IgD-negative memory B cell (primary cell): ENCODE measurements around the gene SGCA. TPM values are rescaled to one million over a fixed set of nuclear protein-coding genes. Genes with fewer than 3 reads are reported as not detected.
A peak's percentile ranks its signal among the peaks of the same experiment; 100 is the strongest.

Source experiments
- H3K27ac Mint-ChIP-seq, 3 donors: one replicate each; pipeline ENCODE4 v1.8.0; 2020 to 2022; ENCODE audit warnings: mild to moderate bottlenecking in 3 of 3, mixed read lengths in 3 of 3, moderate library complexity in 1 of 3
- H3K27me3 Mint-ChIP-seq: one replicate; pipeline ENCODE4 v1.8.0; 2021; ENCODE audit warnings: mixed read lengths
- H3K36me3 Mint-ChIP-seq: one replicate; pipeline ENCODE4 v1.8.0; 2020; ENCODE audit warnings: mild to moderate bottlenecking, mixed read lengths
- H3K4me1 Mint-ChIP-seq, 3 donors: one replicate each; pipeline ENCODE4 v1.8.0; 2020 to 2022; ENCODE audit warnings: mixed read lengths in 3 of 3, mild to moderate bottlenecking in 1 of 3
- H3K4me3 Mint-ChIP-seq, 4 donors: one replicate each; pipeline ENCODE4 v1.8.0; 2020 to 2022; ENCODE audit warnings: mild to moderate bottlenecking in 4 of 4, mixed read lengths in 4 of 4, moderate library complexity in 3 of 4
- H3K9me3 Mint-ChIP-seq, 3 donors: one replicate each; pipeline ENCODE4 v1.8.0; 2020 to 2021; ENCODE audit warnings: mixed read lengths in 3 of 3, mild to moderate bottlenecking in 1 of 3
- polyA plus RNA-seq: library from polyadenylated mRNA; unstranded; fragments of 300-500 nt; fragmentation: Illumina TruSeq; gene quantifications from one replicate; pipeline ENCODE4 v1.2.3, GENCODE V29; 2021

Gene SGCA
- polyA plus RNA-seq, 1 donor from 2014 or later = 2.9 TPM

DNA sequence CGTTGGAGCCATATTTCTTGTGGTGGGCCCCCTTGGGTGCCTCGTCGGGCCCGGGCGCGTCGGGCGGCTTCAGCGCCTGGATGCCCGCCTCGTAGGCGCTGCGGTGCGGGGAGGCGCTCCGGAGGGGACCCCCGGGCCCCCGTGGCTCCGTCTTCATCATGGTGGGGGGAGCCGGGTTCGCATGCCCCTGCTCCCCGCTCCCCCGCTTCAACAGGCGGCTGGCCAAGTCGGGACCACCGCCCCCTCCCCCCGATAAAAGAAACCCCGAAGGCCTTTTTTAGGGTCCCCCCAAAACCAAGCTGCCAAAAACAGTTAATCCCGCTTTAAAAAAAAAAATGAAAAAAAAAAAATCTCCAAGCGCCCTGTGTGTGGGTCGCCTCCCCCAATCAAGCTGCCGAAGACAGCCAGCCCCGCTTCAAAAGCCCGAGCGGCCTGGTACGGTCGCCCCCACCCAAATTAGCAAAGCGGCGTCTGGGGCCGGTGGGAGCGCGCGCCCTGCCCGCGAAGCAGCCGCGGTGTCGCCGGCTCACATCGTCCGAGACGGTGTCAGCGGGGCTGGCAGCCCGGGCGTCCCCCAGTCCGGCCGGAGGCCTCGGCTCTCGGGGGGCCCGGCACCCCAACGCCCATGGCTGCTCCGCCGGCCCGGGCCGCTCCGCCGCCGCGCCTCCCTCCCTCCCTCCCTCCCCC is 15.3 kb upstream of the SGCA start, which contains the start of gene PPP1R9B:
Gene PPP1R9B, minus strand, starts transcription at position 324 of the 687 bp plus-strand sequence. Its CDS starts 164 bp downstream, at position 160.
- peaks cover 9 to 28% (median 18%) of the 10 kb centered on the region in 3 donors for H3K4me1 Mint-ChIP-seq
- no peaks in the 10 kb centered on the region for H3K9me3 Mint-ChIP-seq
- H3K4me3 Mint-ChIP-seq = peak within 1 kb of the TSS; percentile 95 to 100 (median 98)
- H3K36me3 Mint-ChIP-seq = peaks cover 8% of the 10 kb centered on the region
- H3K27ac Mint-ChIP-seq = peak within 1 kb of the TSS; percentile 93 to 99 (median 99)
- no peaks in the 10 kb centered on the region for H3K27me3 Mint-ChIP-seq

DNA sequence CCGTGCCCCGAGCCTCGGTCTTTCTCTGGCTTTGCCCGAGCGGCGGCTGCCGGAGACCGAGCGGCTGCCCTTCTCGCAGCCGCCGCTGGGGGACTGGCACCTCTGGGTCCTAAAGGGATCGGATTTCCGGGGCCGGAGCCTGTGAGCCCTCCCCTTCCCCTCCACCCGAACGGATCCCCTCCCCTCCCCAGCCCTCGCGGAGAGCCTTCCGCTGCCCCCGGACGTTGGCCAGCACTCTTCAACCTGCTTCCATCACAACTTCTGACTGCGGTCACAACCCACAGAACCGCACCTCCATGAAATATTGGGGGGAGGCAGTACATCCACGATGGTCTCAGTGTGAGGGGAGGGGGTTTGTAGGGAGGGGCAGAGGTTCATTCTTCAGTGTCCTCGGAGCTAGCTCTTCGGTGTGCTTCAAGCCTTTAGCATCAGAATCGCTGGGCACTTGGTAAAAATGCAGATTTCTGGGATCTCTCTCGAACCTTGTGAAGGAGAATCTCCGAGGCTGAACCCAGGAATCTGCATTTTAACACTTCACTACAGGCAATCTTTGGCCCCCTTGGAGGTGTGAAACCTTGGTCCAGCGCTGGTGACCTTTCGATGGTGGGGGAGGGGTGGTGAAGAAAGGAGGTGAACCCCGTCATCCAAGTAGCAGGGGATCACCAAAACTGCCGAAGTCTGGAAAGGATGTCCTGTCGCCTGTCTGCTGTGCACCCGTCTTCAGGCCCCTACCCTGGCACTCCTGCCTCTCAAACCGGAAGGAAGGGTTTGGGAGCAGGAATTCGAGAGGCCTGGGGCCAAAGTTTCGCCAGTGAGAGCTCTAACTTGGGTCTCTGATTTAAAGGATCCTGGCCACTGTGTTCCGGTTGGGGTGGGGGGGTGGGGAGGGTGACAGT is 14.5 kb upstream of the SGCA start:
- H3K27me3 Mint-ChIP-seq = no peaks in the 10 kb centered on the region
- no peaks in the 10 kb centered on the region for H3K9me3 Mint-ChIP-seq
- H3K4me3 Mint-ChIP-seq = peak overlapping the region; percentile 93 to 98 (median 96)
- H3K36me3 Mint-ChIP-seq = peaks cover 8% of the 10 kb centered on the region
- H3K27ac Mint-ChIP-seq = peak overlapping the region; percentile 90 to 99 (median 93)
- peaks cover 9 to 24% (median 15%) of the 10 kb centered on the region in 3 donors for H3K4me1 Mint-ChIP-seq

DNA sequence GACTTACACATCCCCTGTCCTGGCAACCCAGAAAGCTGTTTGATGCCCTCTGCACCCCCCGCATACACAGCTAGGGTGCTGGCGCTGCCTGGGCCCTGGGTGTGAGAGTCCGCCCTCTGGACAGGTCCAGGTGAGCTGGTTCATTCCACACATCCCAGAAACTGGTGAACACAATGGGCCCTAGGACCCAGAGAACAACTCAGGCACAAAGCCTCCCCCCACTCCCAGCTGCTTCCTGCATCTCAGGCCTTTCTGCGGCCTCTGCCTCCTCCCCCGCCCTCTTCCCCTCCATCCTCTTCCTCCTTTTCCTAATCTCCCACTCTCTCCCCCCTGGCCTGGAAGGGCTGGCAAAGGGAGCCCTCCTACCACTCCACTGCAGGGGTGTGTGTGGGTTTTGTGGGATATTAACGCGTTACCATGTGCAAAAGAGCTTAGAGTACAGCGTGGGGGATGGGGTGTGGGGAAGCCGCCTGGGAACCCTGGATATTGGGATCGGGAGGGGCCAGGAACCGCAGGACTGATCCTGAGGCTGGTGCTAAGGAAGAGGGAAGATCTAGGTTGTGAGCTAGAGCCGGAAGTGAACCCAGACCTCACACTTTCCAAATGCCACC is 13.8 kb upstream of the SGCA start:
- Mint-ChIP-seq H3K27me3 (no peaks in the 10 kb centered on the region), H3K4me1 (peaks cover 3 to 18% (median 12%) of the 10 kb centered on the region in 3 donors)

DNA sequence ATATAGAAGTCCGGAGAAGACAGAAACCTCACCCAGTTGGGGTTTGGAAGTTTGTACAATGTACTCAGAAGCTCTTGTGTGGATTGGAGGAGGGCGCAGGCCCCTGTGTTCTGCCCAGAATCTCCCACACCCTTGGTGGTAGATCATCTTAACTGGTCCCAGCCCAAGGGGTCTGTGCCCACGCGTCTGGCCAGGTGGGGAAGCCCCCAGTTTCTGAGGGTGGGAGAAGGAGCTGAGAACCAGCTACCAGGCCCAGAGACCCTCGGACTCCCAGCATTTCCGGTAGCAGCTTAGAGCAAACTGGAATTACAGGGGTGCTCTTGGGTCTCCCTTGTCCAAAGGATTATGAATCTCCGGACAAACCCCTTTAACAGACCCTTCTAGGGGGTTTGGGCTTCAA is 13.1 kb upstream of the SGCA start:
- peaks cover 0 to 17% (median 12%) of the 10 kb centered on the region in 3 donors for H3K4me1 Mint-ChIP-seq
- no peaks in the 10 kb centered on the region for H3K9me3 Mint-ChIP-seq
- peak overlapping the region in 3 of 4 donors; percentile 93 to 98 (median 98) for H3K4me3 Mint-ChIP-seq
- peaks cover 4% of the 10 kb centered on the region for H3K36me3 Mint-ChIP-seq
- H3K27ac Mint-ChIP-seq = peak overlapping the region in 1 of 3 donors; percentile 99
- no peaks in the 10 kb centered on the region for H3K27me3 Mint-ChIP-seq

More for the DNA sequence above, 13.8 kb upstream of the SGCA start:
- Mint-ChIP-seq H3K27ac (peak overlapping the region; percentile 86 to 99 (median 90)), H3K4me3 (peak overlapping the region; percentile 93 to 98 (median 96)), H3K9me3 (no peaks in the 10 kb centered on the region), H3K36me3 (peaks cover 5% of the 10 kb centered on the region)

DNA sequence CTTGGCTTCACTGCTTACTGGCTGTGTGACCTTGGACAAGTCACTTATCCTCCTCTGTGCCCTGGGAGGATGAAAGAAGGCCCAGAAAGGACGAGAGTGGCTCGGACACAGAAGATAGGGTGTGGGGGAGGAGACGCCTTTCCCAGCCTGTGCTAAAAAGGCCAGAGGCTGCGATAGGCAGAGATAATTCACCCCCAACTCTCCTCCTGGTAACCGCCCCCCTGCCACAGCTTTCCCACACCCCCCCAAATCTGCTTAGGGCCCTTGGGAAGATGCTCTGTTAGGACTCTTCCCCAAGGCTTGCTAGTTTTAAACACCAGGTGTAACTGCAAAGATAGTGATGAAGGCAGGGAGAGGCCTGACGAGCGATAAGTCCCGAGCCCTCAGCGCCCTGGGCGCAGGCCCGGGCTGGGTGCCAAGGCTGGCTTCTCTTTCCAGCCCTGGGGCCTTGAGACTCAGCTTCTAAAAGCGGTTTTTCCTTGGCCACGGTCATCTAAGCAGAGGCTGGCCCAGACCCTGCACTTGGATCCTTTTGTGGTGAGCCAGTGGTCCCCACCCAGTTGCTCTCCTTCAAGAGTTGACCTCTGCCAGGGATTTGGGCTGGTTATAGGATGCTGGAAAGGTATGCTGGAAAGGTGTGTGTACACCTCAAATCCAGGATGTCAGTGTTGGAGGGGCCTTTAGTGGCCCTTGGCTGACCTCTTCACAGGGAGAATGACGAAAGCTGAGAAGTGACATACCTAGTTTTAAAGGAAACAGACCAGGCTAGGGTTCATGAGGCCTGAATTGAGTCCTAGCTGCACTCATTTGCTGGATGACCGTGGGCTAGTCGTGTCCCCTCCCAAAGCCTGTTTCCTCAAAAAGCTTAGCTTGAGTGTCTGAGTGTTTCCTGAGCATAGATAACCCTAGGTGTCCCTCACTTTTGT is 11.9 kb upstream of the SGCA start:
- Mint-ChIP-seq H3K4me3 (peak overlapping the region in 2 of 4 donors; percentile 25 to 55), H3K27me3 (no peaks in the 10 kb centered on the region), H3K4me1 (peaks cover 0 to 21% (median 11%) of the 10 kb centered on the region in 3 donors), H3K36me3 (no peaks in the 10 kb centered on the region), H3K9me3 (no peaks in the 10 kb centered on the region), H3K27ac (peak overlapping the region; percentile 71 to 99 (median 91))

DNA sequence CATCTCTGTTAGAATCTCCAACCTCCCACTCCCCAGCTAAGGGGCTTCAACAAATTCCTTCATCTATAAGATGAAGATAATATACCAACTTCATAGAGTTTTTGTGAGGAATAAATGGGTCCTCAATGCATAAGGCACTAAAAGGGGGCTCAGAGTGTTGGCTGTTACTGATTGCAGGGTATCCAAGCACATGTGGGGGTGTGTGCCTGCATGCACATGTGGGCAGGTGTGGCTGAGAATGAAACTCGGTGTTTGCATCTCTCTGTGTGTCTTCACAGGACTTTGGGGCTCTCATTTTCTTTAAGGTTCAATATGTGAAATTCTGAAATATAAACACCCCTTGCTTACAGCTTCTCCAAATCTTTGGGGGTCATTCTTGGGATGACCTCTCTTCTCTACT is 11.2 kb upstream of the SGCA start:
- Mint-ChIP-seq H3K27ac (peak overlapping the region; percentile 78 to 99 (median 91)), H3K36me3 (no peaks in the 10 kb centered on the region), H3K27me3 (no peaks in the 10 kb centered on the region), H3K9me3 (no peaks in the 10 kb centered on the region), H3K4me1 (peaks cover 0 to 21% (median 11%) of the 10 kb centered on the region in 3 donors), H3K4me3 (peak overlapping the region in 3 of 4 donors; percentile 45 to 55 (median 54))

DNA sequence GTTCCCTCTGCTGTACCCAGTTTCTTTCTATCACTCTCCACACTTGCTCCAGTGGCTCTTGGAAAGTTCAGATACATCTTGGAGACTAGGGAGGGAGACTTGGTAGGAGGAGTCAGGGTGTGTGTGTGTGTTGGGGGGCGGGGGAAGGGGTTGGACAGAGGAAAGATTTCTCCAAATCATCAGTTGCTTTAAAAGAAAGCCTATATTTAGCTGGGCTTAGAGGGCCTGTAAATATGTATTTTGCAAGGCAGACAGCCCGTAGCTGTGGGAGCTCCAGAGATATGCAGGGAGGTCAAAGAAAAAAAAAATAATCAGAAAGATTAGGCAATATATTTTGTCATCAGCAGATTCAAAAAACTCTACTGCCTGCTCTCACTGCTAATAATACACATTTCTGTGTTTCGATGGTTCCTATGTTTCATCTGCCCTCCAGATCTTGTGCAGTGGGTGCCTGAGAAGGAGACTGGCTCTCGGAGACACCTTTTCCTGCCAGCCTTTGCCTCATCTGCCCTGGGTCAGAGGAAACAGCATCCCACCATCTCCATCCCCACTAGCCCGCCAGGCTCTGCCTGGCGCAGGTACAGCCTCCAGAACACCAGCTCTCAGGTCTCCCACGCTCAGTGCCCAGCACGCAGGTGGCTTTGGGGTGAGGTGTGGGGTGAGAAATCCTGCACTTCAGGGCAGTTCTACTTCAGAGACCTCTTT is 10.5 kb upstream of the SGCA start:
- Mint-ChIP-seq H3K4me1 (peaks cover 4 to 23% (median 11%) of the 10 kb centered on the region in 3 donors), H3K27ac (peak overlapping the region; percentile 13 to 99 (median 78)), H3K36me3 (no peaks in the 10 kb centered on the region), H3K4me3 (peak overlapping the region in 2 of 4 donors; percentile 45 to 55), H3K27me3 (no peaks in the 10 kb centered on the region), H3K9me3 (no peaks in the 10 kb centered on the region)

DNA sequence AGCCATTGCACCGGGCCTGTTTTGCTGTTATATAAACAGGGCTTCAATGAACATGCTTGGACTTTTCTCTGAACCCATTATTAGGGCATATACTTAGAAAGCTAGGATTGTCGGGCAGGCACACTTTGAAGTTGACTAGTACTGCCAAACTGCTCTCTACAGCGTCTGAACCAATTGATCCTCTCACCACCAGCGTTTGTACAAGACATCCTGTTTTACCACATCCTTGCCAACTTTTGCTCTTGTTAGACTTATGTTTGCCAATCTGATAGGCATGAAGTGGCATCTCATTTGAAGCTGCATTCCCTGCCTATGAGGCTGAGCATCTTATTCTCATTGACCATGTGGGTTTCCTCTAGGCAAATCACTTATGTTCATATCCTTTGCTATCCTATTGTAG is 7.9 kb upstream of the SGCA start:
- H3K4me1 Mint-ChIP-seq = peaks cover 15 to 32% (median 19%) of the 10 kb centered on the region in 3 donors
- no peak overlapping the region for H3K4me3 Mint-ChIP-seq
- H3K27me3 Mint-ChIP-seq = no peaks in the 10 kb centered on the region
- H3K36me3 Mint-ChIP-seq = no peaks in the 10 kb centered on the region
- no peaks in the 10 kb centered on the region for H3K9me3 Mint-ChIP-seq
- peak overlapping the region in 1 of 3 donors; percentile 37 for H3K27ac Mint-ChIP-seq

DNA sequence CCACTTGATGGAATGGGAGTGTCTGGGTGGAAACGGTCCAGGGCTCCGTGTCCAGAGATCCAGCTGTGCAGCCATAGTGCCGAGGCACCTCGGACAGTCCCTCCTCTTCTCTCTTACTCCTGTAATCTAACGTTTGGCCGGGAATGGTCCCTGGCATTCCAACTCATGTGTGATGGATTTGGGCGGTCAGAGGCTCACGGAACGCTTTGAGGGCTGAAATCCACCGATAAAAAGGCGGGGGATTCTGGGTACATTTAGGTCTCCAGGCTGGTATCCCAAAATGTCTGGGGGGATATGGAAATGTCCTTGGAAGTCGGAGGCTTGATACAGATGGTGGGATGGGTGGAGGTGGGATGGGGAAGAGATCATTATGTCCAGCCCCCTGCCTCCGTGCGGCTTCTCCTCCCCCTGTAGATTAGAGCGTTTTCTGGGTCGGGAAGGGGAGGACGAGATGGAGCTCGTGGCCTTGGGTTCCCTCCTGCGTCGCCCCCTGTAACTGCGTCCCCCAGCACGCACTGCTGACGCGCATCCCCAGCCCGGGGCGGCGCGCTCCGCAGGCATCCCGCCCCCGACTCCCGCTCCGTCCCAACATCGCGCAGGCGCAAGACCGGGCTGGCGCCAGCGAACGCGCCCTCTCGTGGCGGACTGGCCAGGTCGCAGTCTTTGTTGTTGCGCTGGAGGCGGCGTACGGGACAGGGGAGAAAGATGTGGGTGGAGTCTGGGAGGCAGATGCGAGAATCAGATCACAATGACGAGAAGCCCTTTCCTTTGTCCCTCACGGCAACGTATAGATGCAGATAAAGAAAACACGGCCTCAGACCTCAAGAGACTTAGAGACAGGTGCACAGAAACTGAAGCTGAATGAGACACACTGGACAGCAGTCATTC is 4.5 kb upstream of the SGCA start:
- H3K27me3 Mint-ChIP-seq = no peaks in the 10 kb centered on the region
- peak overlapping the region; percentile 54 to 88 (median 76) for H3K4me3 Mint-ChIP-seq
- no peaks in the 10 kb centered on the region for H3K9me3 Mint-ChIP-seq
- H3K36me3 Mint-ChIP-seq = no peaks in the 10 kb centered on the region
- peak overlapping the region; percentile 1 to 46 (median 31) for H3K27ac Mint-ChIP-seq
- peaks cover 21 to 31% (median 28%) of the 10 kb centered on the region in 3 donors for H3K4me1 Mint-ChIP-seq

DNA sequence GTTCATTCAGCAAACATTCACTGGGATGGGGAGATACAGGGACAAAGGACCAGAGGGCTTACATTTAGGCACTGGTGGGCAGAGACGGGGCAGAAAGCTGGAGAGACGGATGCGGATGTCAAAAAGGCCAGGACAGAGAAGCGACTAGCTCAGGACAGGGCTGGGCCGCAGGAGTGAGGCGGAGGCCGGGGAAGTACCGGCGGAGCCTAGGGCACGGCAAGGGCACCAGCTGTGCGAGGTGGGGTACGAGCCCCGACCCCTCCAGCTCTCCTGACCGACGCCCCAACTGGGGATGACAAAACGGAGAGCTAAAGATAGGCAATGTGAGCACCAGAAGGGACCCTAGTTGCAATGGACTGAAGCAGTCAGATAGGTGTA is 3.9 kb upstream of the SGCA start:
- Mint-ChIP-seq H3K4me3 (peak overlapping the region; percentile 54 to 76 (median 71)), H3K27me3 (no peaks in the 10 kb centered on the region), H3K9me3 (no peaks in the 10 kb centered on the region), H3K4me1 (peaks cover 21 to 31% (median 28%) of the 10 kb centered on the region in 3 donors), H3K36me3 (no peaks in the 10 kb centered on the region), H3K27ac (peak overlapping the region; percentile 1 to 46 (median 31))

DNA sequence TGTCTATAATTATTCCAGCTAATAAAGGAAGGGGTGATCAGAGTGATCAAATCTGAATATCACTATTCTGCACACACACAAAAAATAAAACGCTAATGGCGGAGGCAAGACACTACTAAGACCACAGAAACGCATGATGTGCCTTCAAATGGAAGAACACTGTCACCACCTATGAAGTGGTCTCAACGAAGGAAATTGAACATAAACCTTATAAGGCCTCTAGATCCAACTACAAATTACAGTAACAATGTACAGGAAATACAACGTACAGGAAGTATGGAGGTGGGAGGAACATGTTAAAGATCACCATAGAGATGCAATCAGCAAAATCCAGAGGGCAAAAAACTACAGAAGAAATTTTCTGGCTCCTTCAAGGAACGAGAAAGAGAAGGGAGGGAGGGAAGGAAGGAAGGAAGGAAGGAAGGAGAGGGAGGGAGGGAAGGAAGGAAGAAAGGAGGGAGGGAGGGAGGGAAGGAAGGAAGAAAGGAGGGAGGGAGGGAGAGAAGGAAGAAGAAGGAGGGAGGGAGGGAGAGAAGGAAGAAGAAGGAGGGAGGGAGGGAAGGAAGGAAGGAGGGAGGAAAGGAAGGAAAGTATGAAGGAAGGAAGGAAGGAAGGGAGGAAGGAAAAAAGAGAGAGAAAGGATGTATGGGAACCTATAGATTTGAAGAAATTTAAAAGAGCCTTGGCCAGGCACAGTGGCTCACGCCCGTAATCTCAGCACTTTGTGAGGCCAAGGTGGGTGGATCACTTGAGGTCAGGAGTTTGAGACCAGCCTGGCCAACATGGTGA is 3.1 kb upstream of the SGCA start:
- no peaks in the 10 kb centered on the region for H3K9me3 Mint-ChIP-seq
- no peaks in the 10 kb centered on the region for H3K36me3 Mint-ChIP-seq
- H3K4me1 Mint-ChIP-seq = peaks cover 21 to 31% (median 28%) of the 10 kb centered on the region in 3 donors
- no peaks in the 10 kb centered on the region for H3K27me3 Mint-ChIP-seq
- peak overlapping the region in 1 of 3 donors; percentile 71 for H3K27ac Mint-ChIP-seq
- H3K4me3 Mint-ChIP-seq = peak overlapping the region in 1 of 4 donors; percentile 2
